Measurements from ENCODE around the gene TXLNG. TPM values are rescaled to one million over a fixed set of nuclear protein-coding genes. Genes with fewer than 3 reads are reported as not detected.

The TXLNG gene
- total and polyA plus RNA-seq, 2 of the 13 experiments (the other 11 are each of a cell fraction or from before 2014, with no cell fraction given), result 13.1 to 15.5 TPM

- ChIA-PET CTCF (ENCODE audit: low intra/inter-chr PET ratio, low total read pairs) (no interaction called here), POLR2A (no interaction called here)
- no peak overlapping the region for H3K4me2 ChIP-seq (ENCODE audit: low read depth, low read length)
- DNase-seq (ENCODE audit: low spot score) (no peak), FAIRE-seq (no peak), ATAC-seq (no peak)
- TF ChIP-seq JUN (CRISPR knock-in tag; IDR thresholded peaks at IDR 0.05) (no peak), PHB2 (IDR thresholded peaks at IDR 0.05; ENCODE audit: partially characterized antibody) (no peak), ZNF501 (CRISPR knock-in tag; IDR thresholded peaks at IDR 0.05) (no peak), ZNF264 (CRISPR knock-in tag; IDR thresholded peaks at IDR 0.05) (no peak), SMYD3 (CRISPR knock-in tag; IDR thresholded peaks at IDR 0.05) (no peak), ZNF253 (CRISPR knock-in tag; IDR thresholded peaks at IDR 0.05; ENCODE audit: borderline replicate concordance) (no peak), RARG (CRISPR knock-in tag; IDR thresholded peaks at IDR 0.05; ENCODE audit: low read depth) (no peak), PRMT3 (CRISPR knock-in tag; IDR thresholded peaks at IDR 0.05; ENCODE audit: borderline replicate concordance, low read depth) (no peak)
- H3K4me3 ChIP-seq (replicated peaks in 1 of 3; ENCODE audit: insufficient read depth in 1 of 3, low read depth in 2 of 3, low read length in 3 of 3), result no peak overlapping the region
- WGBS (ENCODE audit: low lambda C conversion rate), result 90% methylated on average over 2 of the region's 2 CpGs
- in situ Hi-C loops (cut with HindIII; ENCODE audit: extremely low pct_ligation_motif_present, low pct_unique_long_range_greater_than_20kb) (loop anchor here (10.0 kb wide), 1 partner anchor 222 kb away; no protein-coding TSS in a partner anchor), intact Hi-C loops (cut with micrococcal nuclease; ENCODE audit: unreplicated experiment) (no loop called here)
- H3K9ac ChIP-seq (ENCODE audit: insufficient read depth, low read depth, low read length), result no peak overlapping the region
- H3K36me3 ChIP-seq (replicated peaks in 1 of 2; ENCODE audit: control insufficient read depth in 1 of 2, insufficient read depth in 2 of 2, low read length in 2 of 2), result peaks cover 5 to 15% of the 10 kb centered on the region in 2 experiments; a peak in 4 of 5 replicates
- no peak overlapping the region for H3K27ac ChIP-seq (ENCODE audit: extremely low read length, insufficient read depth, low read length)
- H2AFZ ChIP-seq (ENCODE audit: low read length), result no peak overlapping the region
- no peaks in the 10 kb centered on the region for H3K27me3 ChIP-seq (ENCODE audit: control insufficient read depth in 1 of 2, insufficient read depth in 2 of 2, low read length in 2 of 2)
- no peaks in the 10 kb centered on the region for H3K79me2 ChIP-seq (ENCODE audit: insufficient read depth, low read length)
- no TSS peak for BruUV-seq (replicated peaks)
- H4K20me1 ChIP-seq (ENCODE audit: insufficient read depth, low read length), result no peaks in the 10 kb centered on the region
- no peaks in the 10 kb centered on the region for H3K9me3 ChIP-seq (ENCODE audit: low read length)
- peaks cover 20% of the 10 kb centered on the region for H3K4me1 ChIP-seq (ENCODE audit: insufficient read depth, low read length)
These were observed 36.5 kb downstream of the TXLNG start for GRCh38 chrX:16822723-16823122.
